Measurements from ENCODE around the gene COL11A2.

The COL11A2 gene

GRCh38 chr6:33191383-33192104, 723 bp downstream of the COL11A2 start:
- DNase-seq = peak; percentile 37

DNA sequence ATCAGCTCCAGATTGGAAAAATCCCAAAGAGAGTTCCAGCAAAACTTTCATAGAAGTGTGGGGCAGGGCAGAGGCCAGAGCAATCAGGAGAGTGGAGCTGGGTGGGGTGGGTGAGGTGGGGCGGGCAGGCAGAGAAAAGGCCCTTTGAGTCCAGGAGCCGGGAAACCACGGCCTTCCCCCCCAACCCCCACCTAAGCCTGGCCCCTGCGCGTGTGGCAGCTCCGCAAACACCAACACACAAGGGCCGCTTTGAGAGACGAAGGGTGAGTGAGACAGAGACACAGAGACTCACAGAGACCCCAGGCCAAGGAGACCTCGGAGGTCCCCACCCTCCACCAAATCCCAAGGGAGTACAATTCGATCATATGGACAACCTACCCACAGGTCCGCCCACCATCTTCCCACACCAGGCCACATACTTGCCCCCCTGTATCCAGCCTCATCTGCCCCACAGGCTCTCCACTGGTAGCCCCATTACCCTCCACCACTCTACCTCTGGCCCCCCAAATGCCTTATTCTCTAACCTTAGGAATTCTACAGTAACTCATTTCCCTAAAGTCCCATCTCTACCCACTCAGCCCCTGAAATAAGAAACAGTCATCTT, 1.7 kb downstream of the COL11A2 start:
- no peak for DNase-seq

- DNase-seq = no peak
Measured at GRCh38 chr6:33189625-33190448, 2.4 kb downstream of the COL11A2 start.

GRCh38 chr6:33189164-33189563, 3.1 kb downstream of the COL11A2 start:
- no peak for DNase-seq

DNA sequence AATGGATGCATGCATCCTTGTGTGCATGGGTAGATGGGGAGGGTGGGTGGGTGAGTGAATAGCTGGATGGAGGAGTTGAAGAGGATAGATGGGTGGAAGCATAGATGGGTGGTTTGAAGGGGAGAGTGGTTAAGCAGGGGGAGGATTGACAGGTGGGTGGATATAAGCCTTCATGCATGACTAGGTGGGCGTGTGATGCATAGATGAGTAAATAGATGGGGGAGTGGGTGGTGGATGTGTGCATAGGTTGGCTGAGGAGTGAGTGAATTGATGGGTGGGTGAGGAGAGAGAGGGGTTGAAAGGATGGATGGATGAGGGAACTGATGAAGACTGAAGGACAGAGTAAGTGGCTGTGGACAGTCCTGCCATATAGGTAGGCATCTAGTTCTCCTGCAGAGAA, 4.5 kb downstream of the COL11A2 start:
- no peak for DNase-seq

DNA sequence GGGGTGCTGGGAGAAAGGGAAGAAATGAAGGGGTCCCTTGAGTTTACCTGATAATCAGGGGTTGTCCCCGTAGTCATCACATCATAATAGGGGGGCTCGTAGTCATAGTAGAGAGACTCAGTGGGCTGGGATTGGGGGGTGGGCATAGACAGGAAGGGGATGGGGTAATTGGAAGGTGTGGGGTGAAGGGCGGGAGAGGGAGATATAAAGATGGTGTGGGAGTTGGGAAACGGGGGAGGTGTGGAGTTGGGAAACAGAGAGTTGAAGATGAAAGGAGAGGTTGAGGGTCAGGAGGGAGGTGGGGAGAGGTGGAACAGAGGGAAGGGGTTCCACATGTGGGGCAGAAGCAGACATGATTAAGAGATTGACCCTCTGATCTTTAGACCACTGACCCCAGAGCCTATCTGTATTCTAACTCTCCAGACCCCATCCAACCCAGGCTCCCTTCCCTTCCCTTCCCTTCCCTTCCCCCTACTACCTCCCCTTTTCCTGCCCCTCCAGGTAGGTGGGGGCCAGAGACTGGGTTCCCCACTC, 6.5 kb downstream of the COL11A2 start:
- no peak for DNase-seq

- no peak for DNase-seq
Measured at GRCh38 chr6:33185190-33185589, 7.1 kb downstream of the COL11A2 start.

- no peak for DNase-seq
Measured at GRCh38 chr6:33183071-33183683, 9.1 kb downstream of the COL11A2 start.

DNA sequence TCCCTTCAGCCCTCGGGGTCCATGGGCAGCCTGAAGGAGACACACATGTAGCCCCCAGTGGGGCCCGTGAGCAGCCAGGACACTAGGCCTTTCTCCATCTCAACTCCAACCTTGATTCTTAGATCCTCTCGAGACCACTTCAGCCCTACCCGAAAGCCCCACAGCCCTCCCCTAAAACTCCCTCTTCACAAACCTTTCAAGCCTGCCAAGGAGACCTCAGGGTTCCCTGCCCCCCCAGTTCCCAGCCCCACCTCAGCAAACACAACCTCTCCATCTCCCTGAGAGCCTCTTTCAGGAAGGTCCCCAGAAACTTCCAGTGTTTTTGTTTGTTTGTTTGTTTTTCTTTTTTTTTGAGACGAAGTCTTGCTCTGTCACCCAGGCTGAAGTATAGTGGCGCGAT, 11.1 kb downstream of the COL11A2 start:
- DNase-seq = no peak

- no peak for DNase-seq
Measured at GRCh38 chr6:33178755-33179475, 13.4 kb downstream of the COL11A2 start.

GRCh38 chr6:33177552-33178446, 14.5 kb downstream of the COL11A2 start:
- no peak for DNase-seq

- DNase-seq = no peak
Measured at GRCh38 chr6:33176906-33177305, 15.4 kb downstream of the COL11A2 start.

DNA sequence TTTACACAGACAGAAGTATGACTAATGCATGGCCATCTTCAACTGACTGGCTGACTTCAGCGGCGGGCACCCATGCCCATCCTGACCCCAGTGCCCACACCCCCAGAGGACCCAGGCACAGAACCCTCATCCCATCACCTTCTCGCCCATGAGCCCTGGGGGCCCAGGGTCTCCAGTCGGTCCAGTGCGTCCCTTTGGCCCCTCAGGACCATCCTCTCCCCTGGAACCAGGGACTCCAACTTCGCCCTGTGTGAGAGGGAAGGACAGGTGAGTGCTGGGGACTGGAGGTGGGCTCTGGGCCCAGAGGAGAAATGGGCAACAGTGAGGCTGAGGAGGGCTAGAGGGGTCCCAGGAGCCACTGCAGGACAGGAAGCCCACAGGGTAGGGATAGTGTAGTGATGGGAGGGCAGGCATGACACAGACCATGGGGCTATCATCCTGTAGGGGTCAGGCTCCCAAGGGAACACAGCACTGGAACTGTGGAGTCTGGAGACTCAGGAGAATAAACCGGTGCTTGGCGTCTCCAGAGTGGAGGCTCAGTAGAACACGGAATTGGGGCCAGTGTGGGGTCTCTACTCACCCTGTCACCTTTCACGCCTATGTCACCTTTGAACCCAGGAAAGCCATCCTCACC, 16.7 kb downstream of the COL11A2 start:
- DNase-seq = no peak

GRCh38 chr6:33174784-33175183, 17.5 kb downstream of the COL11A2 start:
- DNase-seq = no peak

DNA sequence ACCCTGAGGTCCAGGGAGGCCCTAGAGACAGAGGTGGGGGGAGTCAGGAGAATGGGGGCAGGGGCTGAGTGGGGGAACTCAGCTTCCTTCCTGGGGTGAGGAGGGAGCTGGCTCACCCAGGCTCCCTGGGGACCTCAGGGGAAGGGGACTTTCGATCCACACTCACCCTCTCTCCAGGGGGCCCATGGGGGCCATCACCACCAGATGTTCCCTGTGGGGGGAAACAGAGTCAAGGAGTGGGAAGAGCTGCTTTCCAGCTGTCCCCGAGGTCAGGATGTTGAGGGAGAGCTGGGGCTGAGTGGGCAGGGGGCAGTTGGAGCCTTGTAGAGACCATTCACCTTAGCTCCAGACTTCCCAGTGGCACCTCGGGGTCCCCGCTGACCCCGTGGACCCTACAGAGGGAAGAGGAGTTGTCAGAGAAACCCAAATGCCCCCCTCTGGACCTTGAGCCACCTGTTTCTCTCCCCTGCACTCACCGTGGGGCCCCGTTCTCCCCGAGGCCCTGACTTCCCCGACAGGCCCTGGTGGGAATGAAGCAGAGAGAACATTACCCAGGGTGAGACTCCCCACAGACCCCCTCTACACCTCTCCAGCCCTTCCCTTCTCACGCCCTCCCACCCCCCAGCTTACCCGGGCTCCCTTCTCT, 18.6 kb downstream of the COL11A2 start:
- no peak for DNase-seq

GRCh38 chr6:33172688-33173534, 19.4 kb downstream of the COL11A2 start:
- peak; percentile 31 for DNase-seq

- no peak for DNase-seq
Measured at GRCh38 chr6:33171880-33172687, 20.2 kb downstream of the COL11A2 start.

Data from NCI-H69 (cell line).